OCI-LY7 (cell line): ENCODE results near the gene IGSF21. TPM values are rescaled to one million over a fixed set of nuclear protein-coding genes. Genes with fewer than 3 reads are reported as not detected.

Source experiments
- BruUV-seq: library from RNA; stranded (reverse); fragments of 400-500 nt; replicated peaks from 2 replicates; lab custom pipeline; 2021; lab: Mats Ljungman, UMichigan
- CTCF ChIA-PET: fragments of 300-600 bp; sonication (Branson Sonifier 250); formaldehyde crosslinking; loops from one replicate; lab custom pipeline; 2022; ENCODE audit warnings: antibody characterized with exemption; ENCODE audit not compliant: unreplicated experiment; lab: Charles Lee
- POLR2A ChIA-PET: fragments of 300-600 bp; sonication (Branson Sonifier 250); formaldehyde crosslinking; loops from one replicate; lab custom pipeline; 2022; ENCODE audit warnings: antibody characterized with exemption; lab: Charles Lee
- DNase-seq: peaks from one replicate; pipeline ENCODE4 v3.0.0-alpha.2; 2015; ENCODE audit warnings: low spot score
- H2AFZ ChIP-seq: fragments of 200-600 bp; sonication (generic), shearing (Covaris generic); 2 replicates; pipeline ENCODE4 v1.6.1; 2014; ENCODE audit warnings: mild to moderate bottlenecking, antibody characterized with exemption, low read length, moderate library complexity
- H3K27ac ChIP-seq: fragments of 200-600 bp; sonication (generic); 2 replicates; pipeline ENCODE4 v1.5.1; 2014; ENCODE audit warnings: mixed run types, low read depth, mild to moderate bottlenecking, moderate library complexity, low read length, inconsistent platforms; ENCODE audit not compliant: poor library complexity, severe bottlenecking
- H3K36me3 ChIP-seq: fragments of 200-600 bp; sonication (generic); 2 replicates; pipeline ENCODE4 v1.6.1; 2014; ENCODE audit warnings: mild to moderate bottlenecking, antibody characterized with exemption, low read length, moderate library complexity, mixed read lengths; ENCODE audit not compliant: insufficient read depth
- H3K4me1 ChIP-seq: fragments of 200-600 bp; sonication (generic); 2 replicates; pipeline ENCODE4 v1.5.1; 2014; ENCODE audit warnings: mild to moderate bottlenecking, low read length; ENCODE audit not compliant: insufficient read depth, poor library complexity, severe bottlenecking
- H3K4me2 ChIP-seq: fragments of 200-600 bp; sonication (generic); 2 replicates; pipeline ENCODE4 v1.6.1; 2014; ENCODE audit warnings: mild to moderate bottlenecking, low read length
- H3K4me3 ChIP-seq: fragments of 200-600 bp; sonication (generic); 2 replicates; pipeline ENCODE4 v1.5.1; 2014; ENCODE audit warnings: mild to moderate bottlenecking, low read depth, low read length; ENCODE audit not compliant: poor library complexity, severe bottlenecking
- H3K79me2 ChIP-seq: fragments of 200-600 bp; sonication (generic); 2 replicates; pipeline ENCODE4 v1.6.1; 2016; ENCODE audit warnings: low read depth, mild to moderate bottlenecking, low read length, moderate library complexity, mixed read lengths; ENCODE audit not compliant: insufficient read depth
- H3K9me2 ChIP-seq: fragments of 200-600 bp; sonication (generic); 2 replicates; pipeline ENCODE4 v1.6.1; 2016; ENCODE audit warnings: mild to moderate bottlenecking, low read length, mixed read lengths; ENCODE audit not compliant: insufficient read depth
- H3K9me3 ChIP-seq: fragments of 200-600 bp; sonication (generic); 2 replicates; pipeline ENCODE4 v1.6.1; 2014; ENCODE audit warnings: mild to moderate bottlenecking, mixed run types, low read length, mixed read lengths
- H4K20me1 ChIP-seq: fragments of 200-600 bp; sonication (generic); 2 replicates; pipeline ENCODE4 v1.6.1; 2014; ENCODE audit warnings: mild to moderate bottlenecking, antibody characterized with exemption, low read length, moderate library complexity, mixed read lengths; ENCODE audit not compliant: insufficient read depth
- EZH2phosphoT487 ChIP-seq: fragments of 200-600 bp; sonication (generic); IDR thresholded peaks from 2 replicates; pipeline ENCODE4 v1.6.1; 2018; ENCODE audit warnings: low read depth, borderline replicate concordance, mild to moderate bottlenecking, mixed run types, antibody characterized with exemption, low read length, moderate library complexity, mixed read lengths
- intact Hi-C: fragments of 100-400 bp; cut with micrococcal nuclease; formaldehyde crosslinking; loops from one replicate; pipeline ENCODE4 v1.10.0; 2022; ENCODE audit not compliant: unreplicated experiment
- total RNA-seq, 2 experiments: library from RNA; depleted of rRNA in 1 of 2; stranded (reverse); fragments of >200 nt in 1 of 2; shearing (Covaris generic) in 1 of 2; gene quantifications; 2 replicates each; pipeline ENCODE4 v1.2.3, GENCODE V29; 2014 to 2022
- TF ChIP-seq, protein P1 (sequence below): fragments of 200-600 bp; sonication (generic); conservative IDR thresholded peaks from 2 replicates; pipeline ENCODE4 v1.5.1; 2014; ENCODE audit warnings: mild to moderate bottlenecking, antibody characterized with exemption, low read length, moderate library complexity, mixed read lengths

Gene IGSF21
- total RNA-seq, 2 experiments from 2014 or later: 0.17 TPM; not detected in 1

DNA sequence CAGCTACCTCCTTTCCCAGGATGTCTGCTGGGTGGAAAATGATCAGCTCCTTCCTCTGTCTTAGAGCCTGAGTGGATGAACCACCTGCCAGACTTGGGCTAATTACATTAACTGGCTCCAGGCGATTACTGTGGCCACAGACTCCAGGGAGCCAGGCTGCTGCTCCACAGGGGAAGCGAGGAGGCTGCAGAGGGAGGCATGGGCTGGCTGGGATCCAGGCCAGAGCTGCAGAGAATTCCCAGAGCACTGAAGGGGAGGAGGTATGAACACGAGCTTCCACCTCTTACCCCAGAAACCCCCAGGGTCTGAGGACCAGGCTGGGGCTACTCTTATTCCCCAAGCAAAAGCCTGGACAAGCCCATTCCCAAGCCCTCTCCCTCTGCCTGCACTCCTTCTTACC is 237.2 kb downstream of the IGSF21 start:
- TF ChIP-seq, protein P1, sequence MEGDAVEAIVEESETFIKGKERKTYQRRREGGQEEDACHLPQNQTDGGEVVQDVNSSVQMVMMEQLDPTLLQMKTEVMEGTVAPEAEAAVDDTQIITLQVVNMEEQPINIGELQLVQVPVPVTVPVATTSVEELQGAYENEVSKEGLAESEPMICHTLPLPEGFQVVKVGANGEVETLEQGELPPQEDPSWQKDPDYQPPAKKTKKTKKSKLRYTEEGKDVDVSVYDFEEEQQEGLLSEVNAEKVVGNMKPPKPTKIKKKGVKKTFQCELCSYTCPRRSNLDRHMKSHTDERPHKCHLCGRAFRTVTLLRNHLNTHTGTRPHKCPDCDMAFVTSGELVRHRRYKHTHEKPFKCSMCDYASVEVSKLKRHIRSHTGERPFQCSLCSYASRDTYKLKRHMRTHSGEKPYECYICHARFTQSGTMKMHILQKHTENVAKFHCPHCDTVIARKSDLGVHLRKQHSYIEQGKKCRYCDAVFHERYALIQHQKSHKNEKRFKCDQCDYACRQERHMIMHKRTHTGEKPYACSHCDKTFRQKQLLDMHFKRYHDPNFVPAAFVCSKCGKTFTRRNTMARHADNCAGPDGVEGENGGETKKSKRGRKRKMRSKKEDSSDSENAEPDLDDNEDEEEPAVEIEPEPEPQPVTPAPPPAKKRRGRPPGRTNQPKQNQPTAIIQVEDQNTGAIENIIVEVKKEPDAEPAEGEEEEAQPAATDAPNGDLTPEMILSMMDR: no peak
- no peak for TF ChIP-seq EZH2phosphoT487
- Histone ChIP-seq H3K27ac (no peak overlapping the region), H4K20me1 (no peaks in the 10 kb centered on the region), H2AFZ (no peak overlapping the region), H3K4me2 (no peak overlapping the region), H3K9me3 (no peaks in the 10 kb centered on the region), H3K36me3 (no peaks in the 10 kb centered on the region), H3K79me2 (no peaks in the 10 kb centered on the region), H3K4me1 (no peaks in the 10 kb centered on the region), H3K4me3 (no peak overlapping the region), H3K9me2 (no peaks in the 10 kb centered on the region)
- intact Hi-C loops: no loop called here
- CTCF ChIA-PET: no interaction called here
- POLR2A ChIA-PET: no interaction called here
- BruUV-seq: no TSS peak
- DNase-seq: no peak

DNA sequence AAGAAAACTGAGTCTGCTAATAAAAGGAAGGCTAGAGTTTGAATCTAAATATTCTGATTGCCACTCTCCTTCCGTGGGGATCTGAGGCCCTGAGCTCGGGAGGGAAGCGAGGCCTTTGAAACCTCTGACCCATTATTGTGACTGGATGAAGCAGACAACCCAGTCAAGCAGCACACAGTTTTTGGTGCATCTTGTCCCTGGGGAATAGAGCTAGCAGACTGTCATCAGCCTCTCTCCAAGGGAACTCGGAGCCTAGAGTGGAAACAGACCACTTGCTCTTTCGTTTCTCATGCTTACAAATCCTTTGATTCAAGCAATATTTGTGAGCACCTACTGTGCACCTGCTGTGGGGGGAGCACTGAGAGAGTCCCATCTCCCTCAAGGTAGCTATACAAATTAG is 240.0 kb downstream of the IGSF21 start:
- no TSS peak for BruUV-seq
- TF ChIP-seq EZH2phosphoT487: no peak
- no peak overlapping the region for H3K4me3 ChIP-seq
- H3K4me2 ChIP-seq: no peak overlapping the region
- H2AFZ ChIP-seq: no peak overlapping the region
- no peaks in the 10 kb centered on the region for H3K36me3 ChIP-seq
- intact Hi-C loops: no loop called here
- H4K20me1 ChIP-seq: no peaks in the 10 kb centered on the region
- CTCF ChIA-PET: interaction anchor here (0.6 to 1.1 kb wide), 2 partner anchors 14 to 238 kb away, joined by 3 to 6 read pairs; no protein-coding TSS in a partner anchor
- no peaks in the 10 kb centered on the region for H3K79me2 ChIP-seq
- no peaks in the 10 kb centered on the region for H3K9me3 ChIP-seq
- H3K27ac ChIP-seq: no peak overlapping the region
- POLR2A ChIA-PET: no interaction called here
- no peaks in the 10 kb centered on the region for H3K9me2 ChIP-seq
- no peaks in the 10 kb centered on the region for H3K4me1 ChIP-seq
- peak; percentile 43 for DNase-seq

DNA sequence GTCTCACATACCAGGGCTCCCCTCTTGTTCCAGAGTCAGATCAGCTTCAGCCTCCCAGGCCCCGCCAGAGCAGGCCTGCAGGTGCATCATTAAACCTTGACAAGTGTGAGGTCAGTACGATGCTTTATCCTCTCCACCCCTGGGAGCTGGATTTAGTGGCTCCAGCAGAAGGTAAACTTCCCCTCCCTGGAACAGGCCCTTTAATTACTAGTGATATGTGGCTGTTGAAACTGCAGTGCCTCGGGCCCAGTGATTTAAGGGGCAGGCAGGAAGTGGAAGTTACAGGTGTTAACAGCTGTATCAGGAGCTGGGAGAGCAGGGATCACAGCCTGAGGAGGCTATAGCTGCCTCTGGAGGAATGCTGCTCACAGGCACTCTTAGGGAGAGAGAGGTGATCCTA is 240.8 kb downstream of the IGSF21 start:
- Histone ChIP-seq H3K4me1 (no peaks in the 10 kb centered on the region), H2AFZ (no peak overlapping the region), H3K9me2 (no peaks in the 10 kb centered on the region), H4K20me1 (no peaks in the 10 kb centered on the region), H3K4me2 (no peak overlapping the region), H3K4me3 (no peak overlapping the region), H3K27ac (no peak overlapping the region), H3K36me3 (no peaks in the 10 kb centered on the region), H3K79me2 (no peaks in the 10 kb centered on the region), H3K9me3 (no peaks in the 10 kb centered on the region)
- TF ChIP-seq EZH2phosphoT487: no peak
- TF ChIP-seq, protein P1: no peak
- ChIA-PET CTCF (interaction anchor here (1.1 kb wide), 1 partner anchor 227 kb away, joined by 3 read pairs; no protein-coding TSS in a partner anchor), POLR2A (no interaction called here)
- no peak for DNase-seq
- intact Hi-C loops: no loop called here
- no TSS peak for BruUV-seq
